Neural cell (in vitro differentiated cells): ENCODE results near the gene IDI1. TPM values are rescaled to one million over a fixed set of nuclear protein-coding genes. Genes with fewer than 3 reads are reported as not detected.

Experiments
- H2AFZ ChIP-seq: fragments of 200-600, 300-800 bp; sonication (generic), shearing (Covaris generic); 2 replicates; pipeline ENCODE4 v1.6.0; 2014; ENCODE audit warnings: low read depth, mild to moderate bottlenecking, antibody characterized with exemption, low read length, moderate library complexity
- H3F3A ChIP-seq: fragments of 200-600 bp; shearing (Covaris generic); 2 replicates; pipeline ENCODE4 v1.6.1; 2016; ENCODE audit warnings: mild to moderate bottlenecking, moderate library complexity, mixed read lengths, antibody characterized with exemption, low read length; ENCODE audit not compliant: insufficient read depth, poor library complexity, severe bottlenecking
- H3K27ac ChIP-seq: fragments of 200-600, 300-800 bp; sonication (generic), shearing (Covaris generic); 2 replicates; pipeline ENCODE4 v1.5.1; 2014; ENCODE audit warnings: mild to moderate bottlenecking, low read length, moderate library complexity
- H3K27me3 ChIP-seq: fragments of 300-800, 200-600 bp; sonication (generic), shearing (Covaris generic); 2 replicates; pipeline ENCODE4 v1.6.0; 2014; ENCODE audit warnings: mild to moderate bottlenecking, low read depth, low read length, moderate library complexity; ENCODE audit not compliant: insufficient read depth
- H3K36me3 ChIP-seq: fragments of 300-800, 200-600 bp; sonication (generic), shearing (Covaris generic); 2 replicates; pipeline ENCODE4 v1.5.1; 2014; ENCODE audit warnings: mild to moderate bottlenecking, antibody characterized with exemption, low read length, moderate library complexity; ENCODE audit not compliant: insufficient read depth
- H3K4me2 ChIP-seq: fragments of 300-800, 200-600 bp; sonication (generic), shearing (Covaris generic); 2 replicates; pipeline ENCODE4 v1.6.0; 2014; ENCODE audit warnings: mild to moderate bottlenecking, low read length
- H3K4me3 ChIP-seq: fragments of 300-800, 200-600 bp; sonication (generic), shearing (Covaris generic); 2 replicates; pipeline ENCODE4 v1.5.1; 2014; ENCODE audit warnings: mild to moderate bottlenecking, low read length, moderate library complexity
- H3K79me2 ChIP-seq: fragments of 200-600 bp; shearing (Covaris generic); replicated peaks from 2 replicates; pipeline ENCODE4 v1.6.0; 2014; ENCODE audit warnings: mild to moderate bottlenecking, low read length, moderate library complexity; ENCODE audit not compliant: insufficient read depth
- H3K9ac ChIP-seq: fragments of 300-800, 200-600 bp; sonication (generic), shearing (Covaris generic); 2 replicates; pipeline ENCODE4 v1.6.1; 2016; ENCODE audit warnings: mild to moderate bottlenecking, low read length, mixed read lengths
- H3K9me2 ChIP-seq: fragments of 200-600 bp; shearing (Covaris generic); 2 replicates; pipeline ENCODE4 v1.6.1; 2016; ENCODE audit warnings: mild to moderate bottlenecking, low read length, mixed read lengths; ENCODE audit not compliant: insufficient read depth
- H3K9me3 ChIP-seq: fragments of 200-600, 300-800 bp; sonication (generic), shearing (Covaris generic); 2 replicates; pipeline ENCODE4 v1.6.1; 2016; ENCODE audit warnings: mild to moderate bottlenecking, mixed run types, low read length, moderate library complexity, mixed read lengths
- H4K20me1 ChIP-seq: fragments of 200-600 bp; shearing (Covaris generic); 2 replicates; pipeline ENCODE4 v1.6.1; 2016; ENCODE audit warnings: mild to moderate bottlenecking, mixed run types; ENCODE audit not compliant: insufficient read depth
- EP300 ChIP-seq: fragments of 450-650 bp; conservative IDR thresholded peaks from 2 replicates; pipeline ENCODE4 v1.6.1; 2014; ENCODE audit warnings: antibody characterized with exemption, mild to moderate bottlenecking, moderate library complexity; ENCODE audit not compliant: poor library complexity, severe bottlenecking
- EZH2 ChIP-seq: fragments of 200-600, 300-800 bp; shearing (Covaris generic), sonication (generic); IDR thresholded peaks from 2 replicates; pipeline ENCODE4 v1.6.1; 2014; ENCODE audit warnings: antibody characterized with exemption, low read length, borderline replicate concordance, mild to moderate bottlenecking; ENCODE audit not compliant: insufficient read depth, poor library complexity, severe bottlenecking
- MXI1 ChIP-seq: fragments of 450-650 bp; conservative IDR thresholded peaks from 2 replicates; pipeline ENCODE4 v1.6.1; 2014; ENCODE audit warnings: antibody characterized with exemption, mild to moderate bottlenecking; ENCODE audit not compliant: poor library complexity, severe bottlenecking
- POLR2AphosphoS5 ChIP-seq: IDR thresholded peaks from 2 replicates; pipeline ENCODE4 v1.6.1; 2012
- RAD21 ChIP-seq: fragments of 450-650 bp; conservative IDR thresholded peaks from 2 replicates; pipeline ENCODE4 v1.6.1; 2014; ENCODE audit warnings: antibody characterized with exemption, mild to moderate bottlenecking, moderate library complexity
- SMC3 ChIP-seq: fragments of 450-650 bp; conservative IDR thresholded peaks from 2 replicates; pipeline ENCODE4 v1.6.1; 2014; ENCODE audit warnings: antibody characterized with exemption, mild to moderate bottlenecking, moderate library complexity; ENCODE audit not compliant: poor library complexity
- TAF1 ChIP-seq: IDR thresholded peaks from 2 replicates; pipeline ENCODE4 v1.6.1; 2012; ENCODE audit warnings: low read depth
- polyA plus RNA-seq: library from polyadenylated mRNA; depleted of rRNA; stranded (reverse); fragments of >200 nt; gene quantifications from 2 replicates; pipeline ENCODE4 v1.2.3, GENCODE V29; 2014
- TF ChIP-seq, protein P1 (sequence below): IDR thresholded peaks from 2 replicates; pipeline ENCODE4 v1.6.1; 2012; ENCODE audit warnings: borderline replicate concordance
- TF ChIP-seq, protein P2 (sequence below): fragments of 450-650 bp; IDR thresholded peaks from 2 replicates; pipeline ENCODE4 v1.5.1; 2014; ENCODE audit warnings: antibody characterized with exemption, mild to moderate bottlenecking, moderate library complexity; ENCODE audit not compliant: poor library complexity, severe bottlenecking

IDI1 gene
- polyA plus RNA-seq, 1 donor from 2014 or later: 307 TPM

DNA sequence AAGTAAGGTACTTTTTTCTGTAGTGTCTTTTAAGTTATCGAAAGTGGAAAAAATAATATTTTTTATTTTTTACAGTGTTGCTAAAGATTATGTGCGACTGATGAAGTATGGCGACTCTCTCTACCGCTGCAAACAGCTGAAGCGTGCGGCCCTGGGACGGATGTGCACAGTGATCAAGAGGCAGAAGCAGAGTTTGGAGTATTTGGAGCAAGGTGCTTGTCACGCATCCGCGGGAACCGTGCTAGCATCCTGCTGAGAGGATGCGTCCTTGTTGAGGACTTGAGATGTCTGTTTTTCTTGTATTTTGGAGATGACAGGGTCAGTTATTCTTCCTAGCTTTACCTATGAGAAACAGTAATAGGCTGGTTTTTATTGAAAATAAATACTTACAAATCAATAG, 52.9 kb downstream of the IDI1 start:
- Histone ChIP-seq H3K27me3 (no peaks in the 10 kb centered on the region), H3K27ac (no peak overlapping the region), H2AFZ (no peak overlapping the region), H3K4me2 (no peak overlapping the region), H4K20me1 (no peaks in the 10 kb centered on the region), H3F3A (no peaks in the 10 kb centered on the region), H3K9me2 (no peaks in the 10 kb centered on the region), H3K9ac (no peak overlapping the region), H3K4me3 (no peak overlapping the region), H3K9me3 (no peaks in the 10 kb centered on the region), H3K79me2 (peaks cover 10% of the 10 kb centered on the region), H3K36me3 (peaks cover 11% of the 10 kb centered on the region)
- no peak for TF ChIP-seq RAD21
- TF ChIP-seq SMC3: no peak
- no peak for TF ChIP-seq MXI1
- no peak for TF ChIP-seq EP300
- TF ChIP-seq POLR2AphosphoS5: no peak
- TF ChIP-seq, protein P1, sequence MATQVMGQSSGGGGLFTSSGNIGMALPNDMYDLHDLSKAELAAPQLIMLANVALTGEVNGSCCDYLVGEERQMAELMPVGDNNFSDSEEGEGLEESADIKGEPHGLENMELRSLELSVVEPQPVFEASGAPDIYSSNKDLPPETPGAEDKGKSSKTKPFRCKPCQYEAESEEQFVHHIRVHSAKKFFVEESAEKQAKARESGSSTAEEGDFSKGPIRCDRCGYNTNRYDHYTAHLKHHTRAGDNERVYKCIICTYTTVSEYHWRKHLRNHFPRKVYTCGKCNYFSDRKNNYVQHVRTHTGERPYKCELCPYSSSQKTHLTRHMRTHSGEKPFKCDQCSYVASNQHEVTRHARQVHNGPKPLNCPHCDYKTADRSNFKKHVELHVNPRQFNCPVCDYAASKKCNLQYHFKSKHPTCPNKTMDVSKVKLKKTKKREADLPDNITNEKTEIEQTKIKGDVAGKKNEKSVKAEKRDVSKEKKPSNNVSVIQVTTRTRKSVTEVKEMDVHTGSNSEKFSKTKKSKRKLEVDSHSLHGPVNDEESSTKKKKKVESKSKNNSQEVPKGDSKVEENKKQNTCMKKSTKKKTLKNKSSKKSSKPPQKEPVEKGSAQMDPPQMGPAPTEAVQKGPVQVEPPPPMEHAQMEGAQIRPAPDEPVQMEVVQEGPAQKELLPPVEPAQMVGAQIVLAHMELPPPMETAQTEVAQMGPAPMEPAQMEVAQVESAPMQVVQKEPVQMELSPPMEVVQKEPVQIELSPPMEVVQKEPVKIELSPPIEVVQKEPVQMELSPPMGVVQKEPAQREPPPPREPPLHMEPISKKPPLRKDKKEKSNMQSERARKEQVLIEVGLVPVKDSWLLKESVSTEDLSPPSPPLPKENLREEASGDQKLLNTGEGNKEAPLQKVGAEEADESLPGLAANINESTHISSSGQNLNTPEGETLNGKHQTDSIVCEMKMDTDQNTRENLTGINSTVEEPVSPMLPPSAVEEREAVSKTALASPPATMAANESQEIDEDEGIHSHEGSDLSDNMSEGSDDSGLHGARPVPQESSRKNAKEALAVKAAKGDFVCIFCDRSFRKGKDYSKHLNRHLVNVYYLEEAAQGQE: no peak
- no peak for TF ChIP-seq TAF1
- no peak for TF ChIP-seq EZH2
- TF ChIP-seq, protein P2, sequence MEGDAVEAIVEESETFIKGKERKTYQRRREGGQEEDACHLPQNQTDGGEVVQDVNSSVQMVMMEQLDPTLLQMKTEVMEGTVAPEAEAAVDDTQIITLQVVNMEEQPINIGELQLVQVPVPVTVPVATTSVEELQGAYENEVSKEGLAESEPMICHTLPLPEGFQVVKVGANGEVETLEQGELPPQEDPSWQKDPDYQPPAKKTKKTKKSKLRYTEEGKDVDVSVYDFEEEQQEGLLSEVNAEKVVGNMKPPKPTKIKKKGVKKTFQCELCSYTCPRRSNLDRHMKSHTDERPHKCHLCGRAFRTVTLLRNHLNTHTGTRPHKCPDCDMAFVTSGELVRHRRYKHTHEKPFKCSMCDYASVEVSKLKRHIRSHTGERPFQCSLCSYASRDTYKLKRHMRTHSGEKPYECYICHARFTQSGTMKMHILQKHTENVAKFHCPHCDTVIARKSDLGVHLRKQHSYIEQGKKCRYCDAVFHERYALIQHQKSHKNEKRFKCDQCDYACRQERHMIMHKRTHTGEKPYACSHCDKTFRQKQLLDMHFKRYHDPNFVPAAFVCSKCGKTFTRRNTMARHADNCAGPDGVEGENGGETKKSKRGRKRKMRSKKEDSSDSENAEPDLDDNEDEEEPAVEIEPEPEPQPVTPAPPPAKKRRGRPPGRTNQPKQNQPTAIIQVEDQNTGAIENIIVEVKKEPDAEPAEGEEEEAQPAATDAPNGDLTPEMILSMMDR: no peak

DNA sequence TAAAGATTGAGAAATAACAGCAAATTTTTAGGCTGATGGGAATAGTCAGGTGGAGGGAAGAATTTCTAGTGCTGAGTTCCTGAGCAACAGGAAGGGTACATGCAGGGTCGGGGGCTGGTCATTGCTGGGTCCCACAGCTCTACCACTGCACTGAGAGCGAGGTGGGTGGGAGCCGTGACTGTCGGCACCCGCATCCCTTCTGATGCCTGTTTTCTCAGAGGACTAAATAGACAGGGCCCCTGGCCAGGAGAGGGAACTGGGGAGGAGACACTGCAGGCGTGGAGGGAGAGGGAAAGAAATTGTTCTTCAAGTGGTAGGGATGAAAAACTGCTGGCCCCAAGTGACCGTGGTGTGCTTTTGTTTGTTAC, 53.4 kb downstream of the IDI1 start:
- no peaks in the 10 kb centered on the region for H3F3A ChIP-seq
- H3K79me2 ChIP-seq: peaks cover 15% of the 10 kb centered on the region
- no peak overlapping the region for H3K4me3 ChIP-seq
- H3K9me2 ChIP-seq: no peaks in the 10 kb centered on the region
- H3K4me2 ChIP-seq: no peak overlapping the region
- no peaks in the 10 kb centered on the region for H3K27me3 ChIP-seq
- H3K9me3 ChIP-seq: no peaks in the 10 kb centered on the region
- H3K36me3 ChIP-seq: peaks cover 7% of the 10 kb centered on the region
- TF ChIP-seq TAF1 (no peak), EP300 (no peak)
- TF ChIP-seq, protein P1: no peak
- TF ChIP-seq, protein P2: no peak
- no peak overlapping the region for H3K27ac ChIP-seq
- H3K9ac ChIP-seq: no peak overlapping the region
- H4K20me1 ChIP-seq: no peaks in the 10 kb centered on the region
- H2AFZ ChIP-seq: no peak overlapping the region
